ENCODE results near the gene VIL1. TPM values are rescaled to one million over a fixed set of nuclear protein-coding genes. Genes with fewer than 3 reads are reported as not detected.
A peak's percentile ranks its signal among the peaks of the same experiment; 100 is the strongest.

VIL1 gene
- total RNA-seq, 1 donor: not detected

GRCh38 chr2:218482651-218483050, 63.7 kb downstream of the VIL1 start:
- DNase-seq (ENCODE audit: low read depth): no peak
- TF ChIP-seq CTCF (IDR thresholded peaks at IDR 0.05; ENCODE audit: insufficient read depth, low read length): no peak
- no peak overlapping the region for H3K4me3 ChIP-seq (ENCODE audit: low read depth, low read length)

- DNase-seq (ENCODE audit: low read depth): no peak
- no peak overlapping the region for H3K4me3 ChIP-seq (ENCODE audit: low read depth, low read length)
- TF ChIP-seq CTCF (IDR thresholded peaks at IDR 0.05; ENCODE audit: insufficient read depth, low read length): no peak
Observed at GRCh38 chr2:218485986-218486667, 67.2 kb downstream of the VIL1 start.

- DNase-seq (ENCODE audit: low read depth): no peak
Observed at GRCh38 chr2:218500501-218501060, 81.7 kb downstream of the VIL1 start.

GRCh38 chr2:218501665-218502064, 82.7 kb downstream of the VIL1 start:
- H3K4me3 ChIP-seq (ENCODE audit: low read depth, low read length): no peak overlapping the region
- DNase-seq (ENCODE audit: low read depth): peak; percentile 69
- TF ChIP-seq CTCF (IDR thresholded peaks at IDR 0.05; ENCODE audit: insufficient read depth, low read length): no peak

More at GRCh38 chr2:218500501-218501060, 81.7 kb downstream of the VIL1 start:
- no peak overlapping the region for H3K4me3 ChIP-seq (ENCODE audit: low read depth, low read length)
- TF ChIP-seq CTCF (IDR thresholded peaks at IDR 0.05; ENCODE audit: insufficient read depth, low read length): no peak

Small RNA genes lying within 50 kb of the gene (small RNA-seq; reads per million reads assigned to genes)
- gene MIR26B: 1,212 reads per million, percentile 99 among the genes with 10 or more reads in this experiment

Other genes starting within 250 kb of the VIL1 start
- 121 and 368 TPM in 2 replicates for gene ARPC2, start 201.9 kb upstream of the VIL1 start, total RNA-seq (ENCODE audit: low replicate concordance)
- gene GPBAR1, start 158.1 kb upstream of the VIL1 start, total RNA-seq (ENCODE audit: low replicate concordance): 0.27 TPM in 1 of 2 replicates, not detected in the other
- gene AAMP, start 149.0 kb upstream of the VIL1 start, total RNA-seq (ENCODE audit: low replicate concordance): 64.4 and 262 TPM in 2 replicates
- 17.4 and 27.2 TPM in 2 replicates for gene PNKD, start 148.6 kb upstream of the VIL1 start, total RNA-seq (ENCODE audit: low replicate concordance)
- 107 and 185 TPM in 2 replicates for gene TMBIM1, start 126.6 kb upstream of the VIL1 start, total RNA-seq (ENCODE audit: low replicate concordance)
- gene CATIP, start 62.3 kb upstream of the VIL1 start, total RNA-seq (ENCODE audit: low replicate concordance): not detected in 2 replicates
- gene SLC11A1, start 36.9 kb upstream of the VIL1 start, total RNA-seq (ENCODE audit: low replicate concordance): 0.09 and 0.33 TPM in 2 replicates
- 53.6 and 70.4 TPM in 2 replicates for gene CTDSP1, start 19.3 kb upstream of the VIL1 start, total RNA-seq (ENCODE audit: low replicate concordance)
- 14.8 and 16.1 TPM in 2 replicates for gene USP37, start 149.2 kb downstream of the VIL1 start, total RNA-seq (ENCODE audit: low replicate concordance)
- gene CNOT9, start 149.7 kb downstream of the VIL1 start, total RNA-seq (ENCODE audit: low replicate concordance): 32.9 and 77.0 TPM in 2 replicates
- gene PLCD4, start 188.8 kb downstream of the VIL1 start, total RNA-seq (ENCODE audit: low replicate concordance): 1.2 and 6.4 TPM in 2 replicates
- gene ZNF142, start 240.5 kb downstream of the VIL1 start, total RNA-seq (ENCODE audit: low replicate concordance): 4.5 and 17.8 TPM in 2 replicates
- gene BCS1L, start 240.6 kb downstream of the VIL1 start, total RNA-seq (ENCODE audit: low replicate concordance): 33.3 and 45.3 TPM in 2 replicates